ENCODE results near the gene SNX8.

DNA sequence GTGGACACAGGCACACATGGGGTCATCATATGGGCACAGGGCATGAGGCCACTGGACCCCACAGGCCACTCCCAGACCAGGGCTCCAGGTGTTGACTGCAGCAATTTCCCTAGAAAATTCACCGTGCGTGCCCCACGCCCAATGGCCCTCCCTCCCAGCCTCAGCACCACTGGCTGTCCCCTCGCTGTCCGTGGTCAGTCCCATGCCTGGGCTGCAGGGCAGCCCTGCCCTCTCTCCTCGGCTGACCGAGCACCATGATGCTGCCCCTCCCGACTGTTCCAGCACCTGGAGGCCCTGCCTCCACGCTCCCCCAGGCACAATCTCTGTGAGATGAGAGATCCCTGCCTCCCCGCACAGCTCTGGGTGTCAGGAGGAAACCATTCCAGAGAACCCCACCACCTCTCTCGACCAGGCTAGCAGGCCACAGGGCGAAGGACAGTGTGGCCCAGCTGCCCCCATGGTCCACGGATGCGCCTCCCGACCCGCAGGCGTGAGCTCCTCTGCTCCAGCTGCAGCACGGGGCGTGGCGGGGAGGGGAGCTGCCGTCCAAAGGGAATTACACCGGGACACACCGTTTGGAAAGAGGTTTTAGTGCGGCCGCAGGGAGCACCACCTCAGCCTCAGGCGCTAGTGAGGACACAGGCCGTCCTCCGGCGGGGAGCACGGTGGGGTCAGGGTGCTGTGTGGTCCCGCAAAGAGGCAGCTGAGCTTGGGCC is 59.7 kb downstream of the SNX8 start:
- TF ChIP-seq EZH2phosphoT487 (IDR thresholded peaks at IDR 0.05; ENCODE audit: insufficient read depth, low read depth) (no peak), EZH2 (IDR thresholded peaks at IDR 0.05; ENCODE audit: insufficient read depth, poor library complexity, severe bottlenecking) (no peak)
